Neuronal stem cell (in vitro differentiated cells): ENCODE data around the gene ZNF177. TPM values are rescaled to one million over a fixed set of nuclear protein-coding genes. Genes with fewer than 3 reads are reported as not detected.
"Not testable (repeated sequence)": the region's sequence is repeated elsewhere in the genome, so short reads cannot be mapped to it uniquely, and the experiment has no call there.

Source experiments
- DNase-seq: peaks from one replicate; pipeline ENCODE4 v3.0.0-alpha.2; 2013; ENCODE audit warnings: low spot score
- H2AFZ ChIP-seq: one replicate; pipeline ENCODE4 v1.6.1; 2013; ENCODE audit warnings: mild to moderate bottlenecking, low read length, inconsistent platforms
- H2AK5ac ChIP-seq: 2 replicates; pipeline ENCODE4 v1.6.1; 2013; ENCODE audit warnings: low read depth, mild to moderate bottlenecking, inconsistent platforms, low read length, moderate library complexity, mixed read lengths
- H2BK120ac ChIP-seq: 2 replicates; pipeline ENCODE4 v1.6.1; 2013; ENCODE audit warnings: low read depth, mild to moderate bottlenecking, inconsistent platforms, low read length, moderate library complexity, mixed read lengths
- H2BK12ac ChIP-seq: one replicate; pipeline ENCODE4 v1.6.1; 2013; ENCODE audit warnings: low read length, inconsistent platforms
- H2BK15ac ChIP-seq: 2 replicates; pipeline ENCODE4 v1.6.1; 2013; ENCODE audit warnings: mild to moderate bottlenecking, low read length, inconsistent platforms, mixed read lengths
- H2BK5ac ChIP-seq: one replicate; pipeline ENCODE4 v1.6.1; 2013; ENCODE audit warnings: inconsistent platforms, mild to moderate bottlenecking, low read length, moderate library complexity
- H3K14ac ChIP-seq: one replicate; pipeline ENCODE4 v1.6.1; 2013; ENCODE audit warnings: low read length, inconsistent platforms
- H3K18ac ChIP-seq: 2 replicates; pipeline ENCODE4 v1.6.1; 2013; ENCODE audit warnings: low read length, inconsistent platforms
- H3K23ac ChIP-seq: 2 replicates; pipeline ENCODE4 v1.6.1; 2013; ENCODE audit warnings: low read depth, mild to moderate bottlenecking, mixed read lengths, low read length, inconsistent platforms; ENCODE audit not compliant: poor library complexity
- H3K27ac ChIP-seq: replicated peaks from 3 replicates; pipeline ENCODE4 v1.5.1; 2013; ENCODE audit warnings: low read length, inconsistent platforms
- H3K27me3 ChIP-seq, 3 experiments: 2 replicates each; pipeline ENCODE4 v1.6.1; 2013; ENCODE audit warnings: low read length in 3 of 3, mild to moderate bottlenecking in 2 of 3, inconsistent platforms in 1 of 3, low read depth in 1 of 3, mixed read lengths in 1 of 3, moderate library complexity in 1 of 3; ENCODE audit not compliant: control insufficient read depth in 3 of 3, insufficient read depth in 3 of 3
- H3K36me3 ChIP-seq, 2 donors: replicated peaks in 1 of 2; 2 replicates each; pipeline ENCODE4 v1.6.1; 2013; ENCODE audit warnings: low read length in 2 of 2; ENCODE audit not compliant: control insufficient read depth in 2 of 2, insufficient read depth in 2 of 2
- H3K4ac ChIP-seq: 2 replicates; pipeline ENCODE4 v1.6.1; 2013; ENCODE audit warnings: inconsistent platforms, mild to moderate bottlenecking, low read length, moderate library complexity
- H3K4me1 ChIP-seq, 2 donors: 1 replicate in 1 of 2; 2 replicates in 1 of 2; pipeline ENCODE4 v1.6.1; 2013; ENCODE audit warnings: low read length in 2 of 2, low read depth in 1 of 2; ENCODE audit not compliant: control insufficient read depth in 2 of 2, insufficient read depth in 1 of 2
- H3K4me2 ChIP-seq: one replicate; pipeline ENCODE4 v1.6.1; 2013; ENCODE audit warnings: mild to moderate bottlenecking, low read length, inconsistent platforms; ENCODE audit not compliant: insufficient read depth, poor library complexity, severe bottlenecking
- H3K4me3 ChIP-seq, 2 donors: 2 replicates each; pipeline ENCODE4 v1.5.1; 2013; ENCODE audit warnings: low read length in 2 of 2, mild to moderate bottlenecking in 2 of 2, inconsistent platforms in 1 of 2, moderate library complexity in 1 of 2
- H3K79me1 ChIP-seq: one replicate; pipeline ENCODE4 v1.6.1; 2013; ENCODE audit warnings: low read depth, mild to moderate bottlenecking, inconsistent platforms, low read length, moderate library complexity
- H3K9ac ChIP-seq: one replicate; pipeline ENCODE4 v1.6.1; 2013; ENCODE audit warnings: mild to moderate bottlenecking, low read depth, low read length, inconsistent platforms; ENCODE audit not compliant: poor library complexity
- H3K9me3 ChIP-seq, 2 donors: replicated peaks in 1 of 2; 2 replicates each; pipeline versions ENCODE3 to v1.6.1; 2013; ENCODE audit warnings: low read length in 2 of 2, mild to moderate bottlenecking in 2 of 2, inconsistent platforms in 1 of 2, low read depth in 1 of 2, mixed read lengths in 1 of 2, moderate library complexity in 1 of 2; ENCODE audit not compliant: control insufficient read depth in 2 of 2, insufficient read depth in 1 of 2
- H4K8ac ChIP-seq: one replicate; pipeline ENCODE4 v1.6.1; 2013; ENCODE audit warnings: low read depth, mild to moderate bottlenecking, inconsistent platforms, low read length, moderate library complexity
- H4K91ac ChIP-seq: one replicate; pipeline ENCODE4 v1.6.1; 2013; ENCODE audit warnings: low read length, low read depth, mild to moderate bottlenecking, inconsistent platforms; ENCODE audit not compliant: poor library complexity
- WGBS, 2 donors: extraction: QIAGEN DNeasy Blood & Tissue Kit; methylation state at CpG; one replicate each; pipeline ENCODE4 v1.1.7; 2013; ENCODE audit warnings: missing lambda C conversion rate in 2 of 2, mixed read lengths in 1 of 2; ENCODE audit not compliant: insufficient read length in 2 of 2, insufficient replicate concordance in 1 of 2; ENCODE audit errors: extremely low coverage in 2 of 2; 5-methylcytosine and 5-hydroxymethylcytosine counted together
- polyA plus RNA-seq, 2 experiments: library from polyadenylated mRNA; stranded (reverse); fragments of 200-250 nt; gene quantifications; one replicate each; pipeline ENCODE4 v1.2.3, GENCODE V29; 2013

ZNF177 gene
- polyA plus RNA-seq (2013, experiment 1 of 2): 9.3 TPM
- 10.2 TPM for polyA plus RNA-seq (2013, experiment 2 of 2)

GRCh38 chr19:9362905-9363304 lies at the start of gene ZNF177:
Gene ZNF177, plus strand, starts transcription at chr19:9363013. Its CDS starts 15,299 bp downstream, at chr19:9378312.
- Histone ChIP-seq H3K79me1 (peaks cover 2% of the 10 kb centered on the region), H3K4ac (no peak within 1 kb of the TSS), H3K27ac (no peak within 1 kb of the TSS), H3K18ac (peak within 1 kb of the TSS; percentile 16), H3K14ac (peak within 1 kb of the TSS; percentile 40), H2BK15ac (no peak within 1 kb of the TSS), H3K27me3 (no peaks in the 10 kb centered on the region), H3K4me2 (no peak within 1 kb of the TSS), H2BK12ac (no peak within 1 kb of the TSS), H2AFZ (no peak within 1 kb of the TSS), H3K36me3 (peaks cover 3 to 6% of the 10 kb centered on the region in 2 donors), H4K91ac (no peak within 1 kb of the TSS), H3K9me3 (peaks cover 13 to 28% of the 10 kb centered on the region in 2 donors), H2AK5ac (no peak within 1 kb of the TSS), H2BK120ac (no peak within 1 kb of the TSS), H2BK5ac (no peak within 1 kb of the TSS), H3K9ac (no peak within 1 kb of the TSS), H4K8ac (no peak within 1 kb of the TSS), H3K4me3 (peak within 1 kb of the TSS in 1 of 2 donors; percentile 42), H3K4me1 (no peaks in the 10 kb centered on the region), H3K23ac (peak within 1 kb of the TSS; percentile 98)
- no CpG with 5 or more reads among the region's 28 CpGs for WGBS, 2 donors
- no peak for DNase-seq

- H3K4me3 ChIP-seq: no peak overlapping the region
- H3K4me2 ChIP-seq: no peak overlapping the region
- no peaks in the 10 kb centered on the region for H3K27me3 ChIP-seq
- H3K79me1 ChIP-seq: no peaks in the 10 kb centered on the region
- H2BK12ac ChIP-seq: no peak overlapping the region
- no peak overlapping the region for H4K91ac ChIP-seq
- H2AFZ ChIP-seq: no peak overlapping the region
- H3K4ac ChIP-seq: no peak overlapping the region
- no peaks in the 10 kb centered on the region for H3K4me1 ChIP-seq
- H3K9ac ChIP-seq: no peak overlapping the region
- no peak overlapping the region for H3K27ac ChIP-seq
- no peak overlapping the region for H2BK120ac ChIP-seq
- no peak overlapping the region for H3K23ac ChIP-seq
- no CpG with 5 or more reads among the region's 4 CpGs for WGBS, 2 donors
- H3K36me3 ChIP-seq: no peaks in the 10 kb centered on the region
- no peak overlapping the region for H2AK5ac ChIP-seq
- H3K9me3 ChIP-seq: peaks cover 7 to 16% of the 10 kb centered on the region in 2 donors
- DNase-seq: no peak
- H4K8ac ChIP-seq: no peak overlapping the region
- H3K18ac ChIP-seq: no peak overlapping the region
- no peak overlapping the region for H2BK5ac ChIP-seq
- no peak overlapping the region for H3K14ac ChIP-seq
- no peak overlapping the region for H2BK15ac ChIP-seq
These were observed 49.1 kb upstream of the ZNF177 start for GRCh38 chr19:9313756-9314155.

GRCh38 chr19:9321338-9321737 lies 41.5 kb upstream of the ZNF177 start:
- Histone ChIP-seq H3K36me3 (peaks cover 0 to 2% of the 10 kb centered on the region in 2 donors), H3K79me1 (peaks cover 5% of the 10 kb centered on the region), H4K91ac (no peak overlapping the region), H3K4me3 (no peak overlapping the region), H3K27me3 (no peaks in the 10 kb centered on the region), H3K4me1 (peaks cover 0 to 3% of the 10 kb centered on the region in 2 donors), H2BK12ac (no peak overlapping the region), H3K4ac (no peak overlapping the region), H4K8ac (no peak overlapping the region), H2AFZ (no peak overlapping the region), H2BK15ac (no peak overlapping the region), H3K27ac (no peak overlapping the region), H3K23ac (no peak overlapping the region), H3K9ac (no peak overlapping the region), H3K14ac (no peak overlapping the region), H3K9me3 (peaks cover 10 to 22% of the 10 kb centered on the region in 2 donors), H3K18ac (no peak overlapping the region), H2BK120ac (no peak overlapping the region), H2AK5ac (no peak overlapping the region), H3K4me2 (no peak overlapping the region), H2BK5ac (no peak overlapping the region)
- DNase-seq: no peak
- WGBS, 2 donors: no CpG with 5 or more reads among the region's 23 CpGs

- not testable (repeated sequence) for DNase-seq, H4K8ac ChIP-seq, H4K91ac ChIP-seq, H3K79me1 ChIP-seq, H3K27me3 ChIP-seq, H3K4me3 ChIP-seq, H3K4ac ChIP-seq, H2AK5ac ChIP-seq, H2BK5ac ChIP-seq, H3K18ac ChIP-seq, H3K4me1 ChIP-seq, H2AFZ ChIP-seq, H3K27ac ChIP-seq, H3K14ac ChIP-seq, H2BK12ac ChIP-seq, H3K4me2 ChIP-seq, H3K9ac ChIP-seq, H2BK15ac ChIP-seq, H3K23ac ChIP-seq, H2BK120ac ChIP-seq, H3K36me3 ChIP-seq
- WGBS, 2 donors: no CpG with 5 or more reads among the region's 14 CpGs
- H3K9me3 ChIP-seq: peaks cover 10 to 26% of the 10 kb centered on the region in 2 donors
These were observed 41.1 kb upstream of the ZNF177 start for GRCh38 chr19:9321756-9322155.
